NCI-H2171 treated with DMSO at 0.1 percent for 48 hours (cell line): ENCODE measurements around the gene P4HA3.
"Not testable (repeated sequence)": the region's sequence is repeated elsewhere in the genome, so short reads cannot be mapped to it uniquely, and the experiment has no call there.

ENCODE experiments used
- DNase-seq: peaks from one replicate; lab custom pipeline; 2025; lab: John Stamatoyannopoulos, UW

Gene P4HA3

GRCh38 chr11:74311352-74311926 is at the start of gene P4HA3:
P4HA3 (minus strand) TSS chr11:74311640; CDS start chr11:74311611, 29 bp downstream.
- DNase-seq = no peak

DNA sequence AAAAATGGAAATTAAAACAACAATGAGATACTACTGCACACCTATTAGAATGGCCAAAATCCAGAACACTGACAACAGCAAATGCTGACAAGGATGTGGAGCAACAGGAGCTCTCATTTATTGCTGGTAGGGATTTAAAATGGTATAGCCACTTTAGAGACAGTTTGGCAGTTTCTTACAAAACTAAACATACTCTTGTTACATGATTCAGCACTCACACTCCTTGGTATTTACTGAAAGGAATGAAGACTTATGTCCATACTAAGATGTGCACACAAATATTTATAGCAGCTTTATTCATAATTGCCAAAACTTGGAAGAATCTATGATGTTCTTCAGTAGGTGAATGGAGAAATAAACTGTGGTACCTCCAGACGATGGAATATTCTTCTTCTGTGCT is 46.0 kb upstream of the P4HA3 start:
- no peak for DNase-seq

- DNase-seq = no peak
Measured at GRCh38 chr11:74355626-74356025, 44.2 kb upstream of the P4HA3 start.

DNA sequence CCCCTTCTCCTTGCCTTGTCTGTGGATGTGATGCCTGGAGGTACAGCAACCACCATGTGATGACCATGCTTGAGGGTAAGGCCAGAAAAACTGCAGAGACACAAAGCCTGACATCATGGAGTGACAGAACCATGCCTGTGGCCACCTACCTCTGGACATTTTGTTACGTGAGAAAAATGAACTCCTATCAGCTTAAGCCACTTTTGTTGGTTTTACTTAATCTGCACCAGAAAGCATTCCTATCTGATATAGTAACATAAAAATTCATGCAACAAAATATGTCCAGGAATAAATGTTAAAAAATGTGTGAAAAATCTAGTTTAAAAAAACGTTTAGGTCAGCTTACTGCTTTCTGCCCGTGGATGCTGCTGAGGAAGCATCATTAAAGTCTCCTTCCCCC is 42.6 kb upstream of the P4HA3 start:
- no peak for DNase-seq

- DNase-seq = no peak
Measured at GRCh38 chr11:74347381-74347780, 35.9 kb upstream of the P4HA3 start.

DNA sequence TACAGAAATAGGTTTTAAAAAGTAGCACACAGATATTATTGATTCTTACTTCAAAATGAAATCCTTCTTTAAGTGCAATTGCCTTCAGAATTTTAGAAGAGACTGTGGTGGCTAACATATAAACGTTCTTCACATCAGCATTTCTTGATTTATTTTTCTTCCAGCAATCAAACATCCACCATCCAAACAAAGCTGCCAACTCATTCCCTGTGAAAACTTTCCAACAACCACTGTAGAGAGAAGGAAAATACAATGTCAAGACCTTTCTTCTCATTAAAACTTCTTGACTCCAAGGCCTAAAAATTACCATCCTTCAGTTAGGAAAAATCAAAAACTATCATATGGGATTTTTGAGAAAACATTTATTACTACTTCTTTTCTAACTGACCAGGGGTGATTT is 34.0 kb upstream of the P4HA3 start:
- no peak for DNase-seq

DNA sequence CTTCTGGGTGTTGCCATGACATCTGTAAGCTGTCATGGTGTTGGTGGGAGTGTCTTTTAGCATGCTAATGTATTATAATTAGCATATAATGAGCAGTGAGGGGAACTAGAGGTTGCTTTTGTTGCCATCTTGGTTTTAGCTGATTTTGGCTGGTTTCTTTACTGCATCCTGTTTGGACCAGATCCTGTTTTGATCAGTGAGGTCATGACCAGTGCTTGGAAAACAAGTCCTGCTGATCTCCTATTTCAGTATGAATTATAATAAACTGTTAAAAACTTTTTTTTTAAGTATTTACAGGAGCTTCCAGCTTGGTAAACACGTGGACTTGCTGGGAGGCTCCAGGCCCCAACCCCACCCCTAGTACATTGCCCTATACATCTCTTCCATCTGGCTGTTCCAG is 30.5 kb upstream of the P4HA3 start:
- DNase-seq = no peak

DNA sequence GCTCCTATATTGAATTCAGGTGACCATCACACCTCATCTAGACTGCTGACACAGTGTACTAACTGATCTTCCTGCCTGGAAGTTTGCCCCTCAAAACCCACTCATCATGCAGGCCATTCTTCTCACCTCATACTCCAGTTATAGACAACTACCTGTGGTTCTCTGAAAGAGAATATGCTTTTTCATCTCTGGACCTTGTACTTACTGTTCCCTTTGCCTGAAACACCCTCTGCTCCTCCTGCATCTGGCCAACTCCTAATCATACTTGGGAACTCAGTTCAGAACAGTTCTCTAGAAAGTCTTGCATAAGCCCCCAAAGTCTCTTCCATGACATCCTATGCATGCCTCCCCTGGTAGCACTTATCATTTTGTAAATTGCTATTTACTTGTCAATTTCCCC is 28.2 kb upstream of the P4HA3 start:
- DNase-seq = no peak

GRCh38 chr11:74338963-74339362 is 27.5 kb upstream of the P4HA3 start:
- no peak for DNase-seq

- DNase-seq = no peak
Measured at GRCh38 chr11:74333193-74333592, 21.8 kb upstream of the P4HA3 start.

- DNase-seq = no peak
Measured at GRCh38 chr11:74332291-74332690, 20.9 kb upstream of the P4HA3 start.

- DNase-seq = not testable (repeated sequence)
Measured at GRCh38 chr11:74331000-74331399, 19.6 kb upstream of the P4HA3 start.

DNA sequence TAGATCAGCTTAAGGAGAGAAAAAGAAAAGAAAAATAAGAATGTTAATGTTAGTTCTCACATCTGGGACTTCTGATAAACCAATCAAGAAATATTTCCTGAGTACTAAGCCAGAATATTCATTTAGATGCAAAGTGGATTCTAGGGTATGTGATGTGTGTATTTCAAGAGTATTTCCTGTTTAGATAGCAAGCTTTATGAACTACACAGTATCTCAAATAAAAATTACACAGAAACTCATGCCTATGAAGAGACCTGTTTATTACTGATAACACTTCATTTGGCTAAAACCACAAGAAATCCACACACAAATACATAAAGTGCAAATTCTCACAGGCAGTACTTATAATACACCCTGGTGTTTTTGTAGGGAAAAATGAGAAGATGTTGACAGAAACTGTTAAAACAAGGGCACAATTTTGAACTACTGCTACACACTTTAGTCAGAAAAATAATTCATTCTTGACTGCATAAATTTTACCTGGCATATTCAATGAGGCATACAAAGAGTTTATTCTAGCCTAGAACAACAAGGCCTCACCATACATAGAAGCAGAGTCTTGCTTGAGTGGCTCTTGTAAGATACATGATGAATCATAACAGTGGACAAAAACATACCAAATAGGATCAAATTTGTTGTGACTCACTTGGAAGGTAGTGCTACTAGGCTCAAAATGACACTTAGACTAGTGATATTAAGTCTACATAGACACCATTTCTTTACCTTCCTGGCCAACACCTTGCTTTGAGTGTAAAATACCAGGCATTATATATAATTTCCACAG is 18.8 kb upstream of the P4HA3 start:
- no peak for DNase-seq

- DNase-seq = no peak
Measured at GRCh38 chr11:74327076-74327475, 15.6 kb upstream of the P4HA3 start.

DNA sequence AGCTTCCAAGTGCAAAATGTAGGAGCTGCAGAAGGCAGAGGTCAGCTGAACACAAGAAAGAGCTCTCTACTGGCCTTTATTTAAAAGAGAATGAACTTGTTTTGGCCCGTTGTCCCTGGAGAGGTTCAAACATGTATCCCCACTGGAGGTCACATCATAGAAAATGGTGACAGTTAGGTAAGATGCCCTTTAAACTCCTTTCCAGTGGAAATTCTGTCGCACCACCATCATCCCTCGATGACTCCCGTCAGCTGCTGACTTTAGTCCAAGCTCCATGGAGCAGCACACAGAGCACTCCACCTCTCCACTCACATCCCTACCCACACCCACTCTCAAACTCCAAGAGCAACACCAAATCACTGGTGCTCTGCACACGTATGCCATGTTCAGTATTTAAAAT is 15.2 kb upstream of the P4HA3 start:
- DNase-seq = no peak

GRCh38 chr11:74325649-74326645 is 14.5 kb upstream of the P4HA3 start:
- peak; percentile 80 for DNase-seq

DNA sequence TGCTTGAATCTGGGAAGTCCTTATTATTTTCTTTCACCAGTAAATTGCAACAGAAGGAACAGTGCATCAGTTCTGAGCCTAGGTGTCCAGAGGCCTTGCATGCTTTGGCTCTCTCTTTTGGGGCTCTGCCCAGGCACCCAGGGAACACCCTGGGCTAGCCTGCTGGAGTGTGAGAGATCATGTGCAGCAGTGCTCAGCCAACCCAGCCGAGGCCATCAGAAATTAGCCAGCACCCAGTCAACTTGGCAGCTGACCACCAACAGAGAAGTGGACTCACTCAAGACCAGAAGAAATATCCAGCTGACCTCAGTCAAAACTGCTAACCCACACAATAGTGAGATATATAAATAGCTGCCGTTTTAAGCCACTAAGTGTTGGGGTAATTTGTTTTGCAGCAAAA is 11.2 kb upstream of the P4HA3 start:
- DNase-seq = no peak

DNA sequence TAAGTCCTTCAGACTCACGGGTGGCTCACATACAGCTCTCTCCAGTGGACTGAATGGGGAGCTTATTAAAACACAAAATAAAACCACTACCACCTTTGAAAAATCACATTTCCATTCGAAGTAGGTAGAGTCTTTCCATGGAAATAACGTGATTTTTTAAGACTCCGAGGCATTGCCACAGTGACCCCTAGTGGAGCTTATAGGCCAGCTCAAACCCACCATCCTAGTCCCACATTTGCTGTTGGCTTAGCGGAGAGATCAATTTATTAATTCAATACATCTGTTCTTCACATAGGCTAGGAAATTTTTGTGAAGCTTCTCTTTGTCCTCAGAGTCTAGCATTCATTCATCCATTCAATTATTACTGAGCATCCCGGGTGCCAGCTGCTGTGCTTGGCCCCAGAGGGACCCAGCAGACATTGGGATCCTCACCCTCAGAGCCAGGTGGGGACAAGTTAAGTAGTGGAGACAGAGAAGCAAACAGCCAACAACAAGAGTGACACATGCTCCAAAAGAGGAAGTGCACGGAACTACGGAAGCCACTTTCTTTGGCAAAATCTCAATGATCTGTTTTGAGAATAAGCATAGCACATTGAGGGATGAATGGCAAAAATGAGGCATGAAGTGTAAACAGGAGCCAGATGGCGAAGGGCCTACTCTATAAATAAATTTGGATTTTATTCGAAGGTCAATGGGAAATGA is 10.2 kb upstream of the P4HA3 start:
- peak; percentile 61 for DNase-seq

- DNase-seq = no peak
Measured at GRCh38 chr11:74320538-74320937, 9.1 kb upstream of the P4HA3 start.

GRCh38 chr11:74319139-74319816 is 7.8 kb upstream of the P4HA3 start:
- DNase-seq = no peak

GRCh38 chr11:74318241-74318932 is 6.9 kb upstream of the P4HA3 start:
- no peak for DNase-seq
